SU-DHL-6 (cell line): ENCODE measurements around the gene OR6X1.

Source experiments
- H2AFZ ChIP-seq: fragments of 200-600 bp; sonication (generic); 2 replicates; pipeline ENCODE4 v1.6.1; 2014; ENCODE audit warnings: low read depth, mild to moderate bottlenecking, moderate library complexity, mixed read lengths, antibody characterized with exemption, low read length; ENCODE audit not compliant: severe bottlenecking
- H3F3A ChIP-seq: fragments of 200-600 bp; shearing (Covaris generic); 2 replicates; pipeline ENCODE4 v1.6.0; 2016; ENCODE audit warnings: antibody characterized with exemption, mild to moderate bottlenecking; ENCODE audit not compliant: insufficient read depth
- H3K27ac ChIP-seq: fragments of 200-600 bp; sonication (generic); 2 replicates; pipeline ENCODE4 v1.5.1; 2016; ENCODE audit warnings: low read depth, mild to moderate bottlenecking, low read length, moderate library complexity, mixed read lengths
- H3K27me3 ChIP-seq: fragments of 200-600 bp; sonication (generic), shearing (Covaris generic); 2 replicates; pipeline ENCODE4 v1.6.0; 2014; ENCODE audit warnings: mild to moderate bottlenecking, low read length
- H3K36me3 ChIP-seq: fragments of 200-600 bp; sonication (generic); 2 replicates; pipeline ENCODE4 v1.6.1; 2014; ENCODE audit warnings: mild to moderate bottlenecking, low read length, mixed read lengths
- H3K4me2 ChIP-seq: fragments of 300-600, 200-600 bp; shearing (Covaris generic), sonication (generic); 2 replicates; pipeline ENCODE4 v1.6.0; 2014; ENCODE audit warnings: low read length, low read depth, mild to moderate bottlenecking; ENCODE audit not compliant: poor library complexity, severe bottlenecking
- H3K4me3 ChIP-seq: fragments of 200-600 bp; sonication (generic); 2 replicates; pipeline ENCODE4 v1.5.1; 2014; ENCODE audit warnings: antibody characterized with exemption, low read length, mild to moderate bottlenecking, mixed read lengths; ENCODE audit not compliant: insufficient read depth, poor library complexity, severe bottlenecking
- H3K79me2 ChIP-seq: fragments of 200-600 bp; sonication (generic); 2 replicates; pipeline ENCODE4 v1.6.1; 2014; ENCODE audit warnings: mild to moderate bottlenecking, low read length, moderate library complexity; ENCODE audit not compliant: insufficient read depth
- H3K9ac ChIP-seq: fragments of 200-600 bp; sonication (generic); 2 replicates; pipeline ENCODE4 v1.7.0; 2014; ENCODE audit warnings: mild to moderate bottlenecking, low read length
- H3K9me2 ChIP-seq: fragments of 200-600 bp; sonication (generic); replicated peaks from 2 replicates; pipeline ENCODE4 v1.6.1; 2014; ENCODE audit warnings: low read length; ENCODE audit not compliant: insufficient read depth
- H3K9me3 ChIP-seq: fragments of 200-600 bp; sonication (generic); 2 replicates; pipeline ENCODE4 v1.6.1; 2014; ENCODE audit warnings: low read length, mixed read lengths; ENCODE audit not compliant: insufficient read depth
- H4K20me1 ChIP-seq: fragments of 200-600 bp; sonication (generic); 2 replicates; pipeline ENCODE4 v1.6.1; 2014; ENCODE audit warnings: low read depth, mild to moderate bottlenecking, antibody characterized with exemption, low read length, moderate library complexity, mixed read lengths
- EZH2phosphoT487 ChIP-seq: fragments of 200-600 bp; sonication (generic), shearing (Covaris generic); conservative IDR thresholded peaks from 2 replicates; pipeline ENCODE4 v1.6.1; 2018; ENCODE audit warnings: mild to moderate bottlenecking, antibody characterized with exemption, low read length, moderate library complexity, mixed read lengths
- TF ChIP-seq, protein P1 (sequence below): fragments of 200-600 bp; sonication (generic); IDR thresholded peaks from one replicate; pipeline ENCODE4 v1.5.1; 2017; ENCODE audit warnings: antibody characterized with exemption, mild to moderate bottlenecking, low read length, moderate library complexity; ENCODE audit not compliant: insufficient read depth, poor library complexity, severe bottlenecking

The OR6X1 gene

DNA sequence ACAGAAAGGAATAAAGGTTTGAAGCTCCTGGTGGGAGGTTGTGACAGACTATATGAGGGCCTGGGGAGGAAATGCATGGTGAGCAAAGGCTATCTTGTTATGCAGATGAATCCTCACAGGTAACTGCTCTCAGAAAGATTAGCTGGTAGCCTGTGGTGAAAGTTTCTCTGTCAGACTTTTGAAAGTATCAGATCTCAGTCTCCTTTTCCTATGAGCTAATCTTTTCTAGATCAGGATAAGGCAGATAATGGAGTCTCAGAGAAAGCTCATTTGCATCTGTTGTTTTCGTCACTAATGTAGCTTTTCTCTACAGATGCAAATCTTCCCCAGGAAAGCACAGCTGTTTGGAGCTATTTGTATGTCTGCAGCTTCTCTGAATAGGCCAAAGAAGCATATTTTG, 21.0 kb upstream of the OR6X1 start:
- Histone ChIP-seq H3K79me2 (no peaks in the 10 kb centered on the region), H3K27me3 (no peaks in the 10 kb centered on the region), H4K20me1 (no peaks in the 10 kb centered on the region), H3K4me3 (no peak overlapping the region), H3K9ac (no peak overlapping the region), H3F3A (no peaks in the 10 kb centered on the region), H3K9me3 (no peaks in the 10 kb centered on the region), H3K4me2 (no peak overlapping the region), H2AFZ (no peak overlapping the region), H3K9me2 (no peaks in the 10 kb centered on the region), H3K27ac (no peak overlapping the region), H3K36me3 (no peaks in the 10 kb centered on the region)
- no peak for TF ChIP-seq EZH2phosphoT487
- TF ChIP-seq, protein P1, sequence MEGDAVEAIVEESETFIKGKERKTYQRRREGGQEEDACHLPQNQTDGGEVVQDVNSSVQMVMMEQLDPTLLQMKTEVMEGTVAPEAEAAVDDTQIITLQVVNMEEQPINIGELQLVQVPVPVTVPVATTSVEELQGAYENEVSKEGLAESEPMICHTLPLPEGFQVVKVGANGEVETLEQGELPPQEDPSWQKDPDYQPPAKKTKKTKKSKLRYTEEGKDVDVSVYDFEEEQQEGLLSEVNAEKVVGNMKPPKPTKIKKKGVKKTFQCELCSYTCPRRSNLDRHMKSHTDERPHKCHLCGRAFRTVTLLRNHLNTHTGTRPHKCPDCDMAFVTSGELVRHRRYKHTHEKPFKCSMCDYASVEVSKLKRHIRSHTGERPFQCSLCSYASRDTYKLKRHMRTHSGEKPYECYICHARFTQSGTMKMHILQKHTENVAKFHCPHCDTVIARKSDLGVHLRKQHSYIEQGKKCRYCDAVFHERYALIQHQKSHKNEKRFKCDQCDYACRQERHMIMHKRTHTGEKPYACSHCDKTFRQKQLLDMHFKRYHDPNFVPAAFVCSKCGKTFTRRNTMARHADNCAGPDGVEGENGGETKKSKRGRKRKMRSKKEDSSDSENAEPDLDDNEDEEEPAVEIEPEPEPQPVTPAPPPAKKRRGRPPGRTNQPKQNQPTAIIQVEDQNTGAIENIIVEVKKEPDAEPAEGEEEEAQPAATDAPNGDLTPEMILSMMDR: no peak

DNA sequence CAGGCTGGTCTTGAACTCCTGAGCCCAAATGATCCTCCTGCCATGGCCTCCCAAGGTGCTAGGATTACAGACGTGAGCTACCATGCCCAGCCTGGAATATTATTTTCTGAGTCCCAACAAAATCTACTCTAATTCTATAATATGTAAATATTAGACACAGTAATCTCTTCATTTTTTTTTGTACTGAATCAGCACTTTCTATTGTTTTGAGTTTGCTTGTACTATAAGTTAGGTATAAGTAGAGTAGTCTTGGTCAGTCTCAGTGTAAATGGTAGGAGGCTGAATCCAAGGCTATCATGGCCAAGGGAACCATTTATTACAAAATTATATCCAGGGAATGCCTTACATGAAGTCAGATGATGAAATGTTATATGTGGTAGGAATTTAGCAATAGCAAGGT, 19.6 kb upstream of the OR6X1 start:
- Histone ChIP-seq H3F3A (no peaks in the 10 kb centered on the region), H3K9me3 (no peaks in the 10 kb centered on the region), H2AFZ (no peak overlapping the region), H3K9me2 (no peaks in the 10 kb centered on the region), H3K36me3 (no peaks in the 10 kb centered on the region), H3K4me2 (no peak overlapping the region), H3K9ac (no peak overlapping the region), H3K27me3 (no peaks in the 10 kb centered on the region), H3K27ac (no peak overlapping the region), H4K20me1 (no peaks in the 10 kb centered on the region), H3K4me3 (no peak overlapping the region), H3K79me2 (no peaks in the 10 kb centered on the region)
- TF ChIP-seq, protein P1: no peak
- no peak for TF ChIP-seq EZH2phosphoT487

DNA sequence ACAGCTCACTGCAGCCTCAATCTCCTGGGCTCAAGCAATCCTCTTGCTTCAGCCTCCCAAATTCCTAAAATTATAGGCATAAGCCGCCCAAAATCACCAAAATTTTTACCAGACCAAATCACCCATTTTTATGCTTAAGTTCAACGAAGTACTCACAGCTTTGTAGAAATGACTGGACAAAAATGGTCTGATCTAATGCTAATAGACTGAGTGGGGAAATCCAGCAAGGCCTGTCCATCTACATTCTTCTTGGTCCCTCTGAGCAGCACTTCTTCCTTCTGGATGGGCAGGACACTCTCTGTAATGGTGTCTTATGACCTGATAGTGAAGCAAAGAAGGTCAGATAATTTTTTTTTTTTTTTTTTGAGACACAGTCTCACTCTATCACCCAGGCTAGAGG, 18.7 kb upstream of the OR6X1 start:
- Histone ChIP-seq H3K27ac (no peak overlapping the region), H4K20me1 (no peaks in the 10 kb centered on the region), H3K4me3 (no peak overlapping the region), H3K79me2 (no peaks in the 10 kb centered on the region), H2AFZ (no peak overlapping the region), H3K9me3 (no peaks in the 10 kb centered on the region), H3K36me3 (no peaks in the 10 kb centered on the region), H3K9me2 (no peaks in the 10 kb centered on the region), H3K4me2 (no peak overlapping the region), H3K27me3 (no peaks in the 10 kb centered on the region), H3F3A (no peaks in the 10 kb centered on the region), H3K9ac (no peak overlapping the region)
- TF ChIP-seq EZH2phosphoT487: no peak
- TF ChIP-seq, protein P1: no peak
